Astrocyte (in vitro differentiated cells and primary cell): ENCODE data around the gene UTS2B. TPM values are rescaled to one million over a fixed set of nuclear protein-coding genes. Genes with fewer than 3 reads are reported as not detected.

ENCODE experiments used
- DNase-seq: peaks from one replicate; pipeline ENCODE4 v3.0.0-alpha.2; 2010; ENCODE audit warnings: low read depth
- FAIRE-seq: peaks from 2 replicates; lab custom pipeline; 2011; peaks lifted over from hg19 to GRCh38; lab: Jason Lieb, UNC
- H2AFZ ChIP-seq: 2 replicates; pipeline ENCODE4 v1.6.0; 2012; ENCODE audit warnings: low read depth, low read length, inconsistent platforms
- H3K27ac ChIP-seq: 2 replicates; pipeline ENCODE4 v1.5.1; 2011; ENCODE audit warnings: low read depth, low read length, inconsistent platforms
- H3K27me3 ChIP-seq: 2 replicates; pipeline ENCODE4 v1.6.0; 2011; ENCODE audit warnings: low read length, inconsistent platforms; ENCODE audit not compliant: insufficient read depth
- H3K36me3 ChIP-seq: 2 replicates; pipeline ENCODE4 v1.5.1; 2011; ENCODE audit warnings: low read length, inconsistent platforms; ENCODE audit not compliant: insufficient read depth
- H3K4me1 ChIP-seq: 2 replicates; pipeline ENCODE4 v1.5.1; 2011; ENCODE audit warnings: low read length, inconsistent platforms; ENCODE audit not compliant: insufficient read depth
- H3K4me2 ChIP-seq: 2 replicates; pipeline ENCODE4 v1.6.0; 2012; ENCODE audit warnings: low read length, inconsistent platforms
- H3K4me3 ChIP-seq: 2 replicates; pipeline ENCODE4 v1.5.1; 2011; ENCODE audit warnings: low read depth, mild to moderate bottlenecking, low read length, inconsistent platforms; ENCODE audit not compliant: insufficient read depth
- H3K79me2 ChIP-seq: 2 replicates; pipeline ENCODE4 v1.6.0; 2012; ENCODE audit warnings: mild to moderate bottlenecking, low read length, inconsistent platforms; ENCODE audit not compliant: insufficient read depth
- H3K9ac ChIP-seq: 2 replicates; pipeline ENCODE4 v1.6.0; 2012; ENCODE audit warnings: mild to moderate bottlenecking, low read length, inconsistent platforms
- H3K9me3 ChIP-seq: 2 replicates; pipeline ENCODE4 v1.5.1; 2012; ENCODE audit warnings: low read depth, mild to moderate bottlenecking, low read length, inconsistent platforms; ENCODE audit not compliant: insufficient read depth
- H4K20me1 ChIP-seq: 2 replicates; pipeline ENCODE4 v1.6.0; 2012; ENCODE audit warnings: low read length, inconsistent platforms; ENCODE audit not compliant: insufficient read depth
- H3K27ac Mint-ChIP-seq: one replicate; pipeline ENCODE4 v1.8.0; 2021; ENCODE audit warnings: mild to moderate bottlenecking, mixed read lengths; ENCODE audit not compliant: unreplicated experiment
- H3K27me3 Mint-ChIP-seq: one replicate; pipeline ENCODE4 v1.8.0; 2021; ENCODE audit warnings: low read depth, mixed read lengths; ENCODE audit not compliant: unreplicated experiment
- H3K36me3 Mint-ChIP-seq: one replicate; pipeline ENCODE4 v1.8.0; 2021; ENCODE audit warnings: low read depth, mixed read lengths; ENCODE audit not compliant: unreplicated experiment
- H3K4me1 Mint-ChIP-seq: one replicate; pipeline ENCODE4 v1.8.0; 2021; ENCODE audit warnings: low read depth, mixed read lengths; ENCODE audit not compliant: unreplicated experiment
- H3K4me3 Mint-ChIP-seq: one replicate; pipeline ENCODE4 v1.8.0; 2021; ENCODE audit warnings: mild to moderate bottlenecking, moderate library complexity, mixed read lengths; ENCODE audit not compliant: unreplicated experiment
- H3K9me3 Mint-ChIP-seq: one replicate; pipeline ENCODE4 v1.8.0; 2021; ENCODE audit warnings: mild to moderate bottlenecking, mixed read lengths; ENCODE audit not compliant: unreplicated experiment
- EZH2 ChIP-seq: IDR thresholded peaks from 2 replicates; pipeline ENCODE4 v1.6.1; 2012; ENCODE audit warnings: mild to moderate bottlenecking, low read length, inconsistent platforms; ENCODE audit not compliant: insufficient read depth
- total RNA-seq: library from RNA; stranded (reverse); gene quantifications from 2 replicates; pipeline ENCODE4 v1.2.1, GENCODE V29; 2021
- TF ChIP-seq, protein P1 (sequence below): IDR thresholded peaks from 2 replicates; pipeline ENCODE4 v1.5.1; 2011; ENCODE audit warnings: low read depth, mild to moderate bottlenecking, inconsistent platforms, low read length, moderate library complexity; ENCODE audit not compliant: insufficient read depth

The UTS2B gene
- total RNA-seq, 1 donor from 2014 or later, result 0.75 TPM

DNA sequence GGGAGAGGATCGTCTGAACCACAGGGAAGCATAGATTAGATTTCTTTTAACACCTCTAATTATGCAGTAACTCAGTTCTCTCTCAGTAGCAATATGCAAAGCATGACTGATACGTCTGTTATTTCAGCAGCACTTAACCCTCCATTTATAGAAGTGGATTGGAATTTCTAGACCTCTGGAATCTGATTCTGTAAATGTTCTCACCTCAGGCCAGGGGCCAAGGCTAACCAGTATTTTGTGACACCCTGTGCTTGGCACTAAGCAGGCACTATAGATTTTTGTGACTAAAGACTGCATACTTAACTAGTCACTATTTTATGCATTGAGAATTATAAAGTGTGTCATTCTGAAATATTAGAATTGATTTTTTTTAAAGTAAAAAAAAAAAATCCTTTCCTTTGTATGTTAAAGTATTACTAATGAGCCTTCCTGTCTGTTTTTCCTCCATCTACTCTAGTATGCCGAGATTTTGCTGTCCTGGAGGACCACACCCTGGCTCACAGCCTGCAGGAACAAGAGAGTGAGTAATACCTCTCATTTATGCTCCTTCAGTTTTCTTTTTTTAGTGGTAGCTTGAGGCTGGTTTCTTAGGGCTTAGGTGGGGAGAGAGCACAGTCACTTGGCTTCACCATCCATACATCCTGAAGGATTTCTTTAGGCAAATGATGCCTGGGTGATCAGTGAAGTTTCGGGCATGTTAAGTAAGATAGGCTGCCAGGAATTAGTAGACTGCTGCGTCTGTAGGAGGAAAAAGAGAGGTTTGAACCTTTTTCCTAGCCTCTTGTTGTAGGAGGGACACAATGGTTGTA, 26.5 kb upstream of the UTS2B start:
- peaks cover 23% of the 10 kb centered on the region for H3K4me1 ChIP-seq
- peak; percentile 87 for DNase-seq
- H3K4me3 ChIP-seq, result peak overlapping the region; percentile 15
- Mint-ChIP-seq H3K4me3 (no peak overlapping the region), H3K27me3 (no peaks in the 10 kb centered on the region), H3K27ac (peak overlapping the region; percentile 96), H3K4me1 (peaks cover 55% of the 10 kb centered on the region), H3K9me3 (no peaks in the 10 kb centered on the region), H3K36me3 (peaks cover 15% of the 10 kb centered on the region)
- no peaks in the 10 kb centered on the region for H3K9me3 ChIP-seq
- H3K27me3 ChIP-seq, result no peaks in the 10 kb centered on the region
- peaks cover 34% of the 10 kb centered on the region for H3K36me3 ChIP-seq
- H2AFZ ChIP-seq, result no peak overlapping the region
- TF ChIP-seq, protein P1, sequence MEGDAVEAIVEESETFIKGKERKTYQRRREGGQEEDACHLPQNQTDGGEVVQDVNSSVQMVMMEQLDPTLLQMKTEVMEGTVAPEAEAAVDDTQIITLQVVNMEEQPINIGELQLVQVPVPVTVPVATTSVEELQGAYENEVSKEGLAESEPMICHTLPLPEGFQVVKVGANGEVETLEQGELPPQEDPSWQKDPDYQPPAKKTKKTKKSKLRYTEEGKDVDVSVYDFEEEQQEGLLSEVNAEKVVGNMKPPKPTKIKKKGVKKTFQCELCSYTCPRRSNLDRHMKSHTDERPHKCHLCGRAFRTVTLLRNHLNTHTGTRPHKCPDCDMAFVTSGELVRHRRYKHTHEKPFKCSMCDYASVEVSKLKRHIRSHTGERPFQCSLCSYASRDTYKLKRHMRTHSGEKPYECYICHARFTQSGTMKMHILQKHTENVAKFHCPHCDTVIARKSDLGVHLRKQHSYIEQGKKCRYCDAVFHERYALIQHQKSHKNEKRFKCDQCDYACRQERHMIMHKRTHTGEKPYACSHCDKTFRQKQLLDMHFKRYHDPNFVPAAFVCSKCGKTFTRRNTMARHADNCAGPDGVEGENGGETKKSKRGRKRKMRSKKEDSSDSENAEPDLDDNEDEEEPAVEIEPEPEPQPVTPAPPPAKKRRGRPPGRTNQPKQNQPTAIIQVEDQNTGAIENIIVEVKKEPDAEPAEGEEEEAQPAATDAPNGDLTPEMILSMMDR, result no peak
- no peak for TF ChIP-seq EZH2
- peak overlapping the region; percentile 87 for H3K27ac ChIP-seq
- peak; percentile 76 for FAIRE-seq
- H4K20me1 ChIP-seq, result peaks cover 8% of the 10 kb centered on the region
- peak overlapping the region; percentile 77 for H3K9ac ChIP-seq
- H3K4me2 ChIP-seq, result peak overlapping the region; percentile 76
- H3K79me2 ChIP-seq, result peaks cover 93% of the 10 kb centered on the region

DNA sequence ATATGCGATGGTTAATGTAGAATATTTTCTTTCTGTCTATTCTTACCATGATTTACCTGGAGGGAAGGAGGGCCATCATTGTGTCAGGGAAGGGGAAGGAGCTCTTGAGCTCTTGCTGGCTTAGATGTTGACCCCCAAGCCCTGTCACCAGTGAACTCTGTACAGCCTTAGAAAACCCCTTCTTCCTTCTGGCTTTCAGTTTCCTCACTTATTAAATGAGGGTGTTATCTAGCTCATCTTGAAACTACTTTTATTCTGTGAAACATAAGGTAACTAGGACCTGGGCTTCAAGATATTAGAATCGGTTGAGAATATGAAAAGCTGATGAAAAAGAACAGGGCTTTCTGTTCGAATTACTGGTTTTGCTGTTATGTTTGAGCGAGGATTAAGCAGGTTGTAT, 25.1 kb upstream of the UTS2B start:
- H4K20me1 ChIP-seq, result peaks cover 14% of the 10 kb centered on the region
- H3K27ac ChIP-seq, result no peak overlapping the region
- H3K9me3 ChIP-seq, result no peaks in the 10 kb centered on the region
- H3K27me3 ChIP-seq, result no peaks in the 10 kb centered on the region
- no peaks in the 10 kb centered on the region for H3K27me3 Mint-ChIP-seq
- H3K4me3 ChIP-seq, result no peak overlapping the region
- peaks cover 30% of the 10 kb centered on the region for H3K4me1 ChIP-seq
- peaks cover 56% of the 10 kb centered on the region for H3K4me1 Mint-ChIP-seq
- no peaks in the 10 kb centered on the region for H3K9me3 Mint-ChIP-seq
- peaks cover 19% of the 10 kb centered on the region for H3K36me3 ChIP-seq
- no peak overlapping the region for H3K9ac ChIP-seq
- peaks cover 94% of the 10 kb centered on the region for H3K79me2 ChIP-seq
- peaks cover 5% of the 10 kb centered on the region for H3K36me3 Mint-ChIP-seq
- peak overlapping the region; percentile 96 for H3K27ac Mint-ChIP-seq
- FAIRE-seq, result no peak
- H3K4me3 Mint-ChIP-seq, result peak overlapping the region; percentile 27
- TF ChIP-seq, protein P1, result no peak
- TF ChIP-seq EZH2, result no peak
- H3K4me2 ChIP-seq, result peak overlapping the region; percentile 76
- H2AFZ ChIP-seq, result no peak overlapping the region
- DNase-seq, result no peak
